NCI-H2227 (cell line): ENCODE results near the gene OMG.
"Not testable (repeated sequence)": the region's sequence is repeated elsewhere in the genome, so short reads cannot be mapped to it uniquely, and the experiment has no call there.

Experiments used
- DNase-seq: peaks from one replicate; lab custom pipeline; 2025; ENCODE audit not compliant: unreplicated experiment; lab: John Stamatoyannopoulos, UW

Gene OMG

DNA sequence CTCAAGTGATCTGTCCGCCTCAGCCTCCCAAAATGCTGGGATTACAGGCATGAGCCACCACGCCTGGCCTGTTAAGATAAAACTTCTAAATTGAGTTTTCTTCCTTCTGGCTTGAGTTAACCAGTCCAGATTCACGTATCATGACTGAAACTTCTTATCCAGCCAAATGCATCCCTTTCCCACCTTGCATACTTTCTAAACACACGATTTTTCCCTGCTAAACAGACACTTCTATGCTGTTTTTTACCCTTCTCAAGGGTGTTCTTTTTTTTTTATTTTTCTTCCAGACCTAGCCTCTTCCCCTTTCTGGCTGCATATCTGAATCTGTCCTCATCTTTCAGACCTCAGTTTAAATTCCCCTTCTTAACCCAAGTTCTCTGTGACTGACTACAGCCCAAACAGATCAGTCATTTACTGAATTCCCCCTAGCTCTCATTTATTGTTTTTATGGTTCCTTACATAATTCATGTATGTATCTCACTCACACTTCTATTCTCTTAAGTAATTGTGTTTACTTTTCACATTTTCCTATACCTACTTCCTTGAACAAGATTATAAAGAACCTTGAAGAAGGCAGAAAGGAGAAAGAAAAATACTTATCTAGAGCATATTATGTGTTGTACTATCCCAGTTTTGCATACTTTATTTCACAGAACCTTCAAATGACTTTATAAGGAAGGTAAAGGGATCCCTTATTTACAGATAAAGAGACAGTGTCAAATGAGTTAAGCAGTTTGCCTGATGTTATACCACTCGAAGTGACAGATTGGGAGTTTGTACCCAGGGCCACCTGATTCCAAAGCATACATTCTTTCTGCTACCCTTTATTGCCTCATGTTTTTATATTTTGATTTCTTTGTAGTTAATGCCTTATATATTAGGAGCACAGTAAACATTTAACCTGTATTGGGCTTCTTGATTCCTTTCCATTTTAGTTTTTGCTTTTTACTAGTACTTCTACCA, 11.6 kb upstream of the OMG start:
- DNase-seq = no peak

DNA sequence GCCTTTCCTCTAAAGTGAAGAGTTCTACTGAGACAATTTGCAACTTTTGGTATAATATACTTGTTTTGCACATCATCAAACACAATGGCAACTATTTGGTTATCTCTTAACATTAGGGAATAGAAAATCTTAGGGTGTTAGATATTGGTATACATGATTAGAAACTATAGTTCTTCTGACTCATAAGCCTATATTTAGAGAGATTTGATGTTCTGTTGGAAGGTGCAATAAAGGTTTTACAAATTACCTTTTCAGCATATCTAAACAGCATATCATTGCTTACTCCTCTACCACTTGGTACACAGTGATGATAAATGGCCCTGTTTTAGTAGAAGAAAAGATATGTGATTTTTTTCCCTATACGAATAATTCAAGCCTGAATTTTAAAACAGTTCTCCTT, 10.6 kb upstream of the OMG start:
- DNase-seq = no peak

DNA sequence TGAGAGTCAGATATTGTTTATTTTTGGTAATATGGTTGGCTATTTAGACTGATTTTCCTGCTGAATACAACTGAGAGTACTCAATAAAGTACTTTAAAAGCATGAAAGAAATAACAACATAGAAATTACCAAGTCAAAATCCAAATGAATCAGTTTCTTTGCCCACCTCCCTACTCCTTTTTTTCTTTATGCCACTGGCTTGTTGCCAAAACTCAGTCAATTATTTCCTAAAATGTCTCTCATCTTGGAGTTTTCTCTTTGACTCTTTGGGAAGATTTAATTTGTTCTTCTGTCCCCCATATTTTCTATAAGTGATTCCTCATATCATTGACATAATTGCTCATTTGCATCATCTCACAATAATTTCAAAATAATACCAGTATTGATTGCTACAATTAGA, 2.6 kb upstream of the OMG start:
- DNase-seq = no peak

DNA sequence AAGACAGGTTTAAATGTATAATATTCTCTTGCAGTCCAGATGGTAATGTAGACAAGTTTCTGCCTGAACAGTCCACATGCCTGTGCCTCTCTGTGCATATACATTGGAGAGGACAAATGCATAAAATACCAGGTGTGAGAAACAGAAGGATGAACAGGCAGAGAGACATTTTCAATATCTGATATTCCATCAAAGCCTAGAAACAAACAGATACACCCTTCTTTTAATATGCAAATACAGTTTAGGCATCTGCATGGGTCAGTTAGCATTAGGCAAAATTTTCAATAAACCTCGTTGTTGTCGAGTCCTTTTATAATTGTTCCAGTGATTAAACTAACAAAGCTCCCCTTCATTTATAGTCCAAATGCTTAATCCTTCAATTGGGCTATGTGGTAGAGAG, 897 bp downstream of the OMG start:
- DNase-seq = no peak

DNA sequence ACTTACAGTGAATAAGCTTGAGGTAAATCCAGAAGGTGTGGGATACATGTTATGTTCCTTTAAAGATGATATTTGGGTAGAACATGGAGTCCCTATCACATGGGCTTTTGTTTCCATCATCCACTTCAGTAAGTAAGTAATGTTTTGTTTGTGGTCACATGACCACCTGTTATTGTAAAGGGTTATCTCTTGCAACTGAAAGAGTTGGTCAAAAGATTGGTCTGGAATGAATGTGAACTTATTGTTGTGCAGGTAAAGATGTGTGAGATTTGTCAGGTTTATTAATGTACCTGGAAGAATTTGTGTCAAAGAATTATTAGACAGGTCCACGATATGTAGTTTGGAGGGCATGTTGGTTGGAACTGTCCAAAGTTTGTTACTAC, 1.6 kb downstream of the OMG start:
- DNase-seq = no peak

DNA sequence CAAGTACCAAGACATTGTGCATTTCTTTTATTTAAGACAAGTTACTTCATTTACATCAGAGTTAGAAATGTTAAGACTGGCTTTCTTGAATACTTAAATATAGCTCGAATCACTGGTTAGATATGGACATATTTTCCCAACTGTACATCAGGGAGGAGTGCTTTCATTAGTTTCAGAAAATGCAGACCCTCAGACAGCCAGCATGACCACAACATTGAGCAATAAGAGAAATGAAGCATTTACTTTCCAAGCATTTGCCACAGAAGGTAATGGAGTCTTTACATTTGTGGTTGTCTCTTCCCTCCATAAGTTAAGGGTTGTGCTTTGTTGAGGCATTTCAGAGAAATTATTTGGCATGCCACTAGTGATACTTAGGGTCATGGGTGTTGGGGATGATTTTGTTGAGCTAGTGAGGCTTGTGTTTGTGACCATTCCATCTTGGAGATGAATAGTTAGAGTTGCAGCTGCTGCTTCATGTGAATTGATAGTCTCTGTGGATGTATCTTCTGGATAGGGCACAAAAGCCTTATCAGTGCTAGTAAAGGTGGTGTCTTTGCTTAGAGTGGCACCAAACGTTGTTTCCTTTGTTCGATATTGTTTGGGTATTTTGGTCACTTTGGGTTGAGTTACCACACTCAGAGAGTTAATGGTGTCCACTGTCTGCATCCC, 2.1 kb downstream of the OMG start:
- no peak for DNase-seq

DNA sequence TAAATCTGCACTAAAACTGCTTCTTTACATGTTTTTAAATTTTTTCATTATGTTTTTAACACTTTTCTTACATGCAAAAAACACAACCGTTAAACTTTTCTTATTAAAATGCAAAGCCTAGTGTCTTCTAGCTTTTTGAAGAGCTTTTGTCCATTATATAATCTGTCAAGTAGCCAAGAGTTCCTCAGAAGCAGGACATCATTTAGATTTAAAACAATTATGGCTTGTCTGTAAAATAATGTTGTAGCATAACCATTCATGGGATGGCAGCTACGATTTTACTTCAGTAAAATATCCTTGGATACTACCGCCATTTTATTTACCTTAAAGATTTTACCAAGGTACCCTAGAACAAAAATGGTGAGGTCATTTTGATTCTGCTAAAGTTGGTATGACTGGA, 2.8 kb downstream of the OMG start:
- no peak for DNase-seq

DNA sequence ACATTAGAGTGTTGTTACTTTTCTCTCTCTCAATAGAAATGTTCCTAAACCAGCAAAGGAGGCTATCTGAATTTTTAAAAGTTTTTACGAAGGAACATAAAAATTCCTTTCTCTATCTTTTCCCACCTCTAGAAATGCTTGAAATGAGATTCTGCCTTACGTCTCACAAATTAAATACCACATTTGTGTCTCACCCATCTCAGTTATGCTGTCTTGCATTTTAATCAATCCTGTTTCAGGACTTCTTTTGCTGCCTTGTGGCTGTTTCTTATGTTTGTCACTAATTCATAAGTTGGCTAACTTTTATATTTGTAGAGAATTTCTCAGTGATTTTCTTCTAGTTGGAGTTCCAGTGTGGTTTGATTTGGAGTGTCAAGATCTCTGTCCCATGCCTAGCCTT, 3.5 kb downstream of the OMG start:
- DNase-seq = no peak

DNA sequence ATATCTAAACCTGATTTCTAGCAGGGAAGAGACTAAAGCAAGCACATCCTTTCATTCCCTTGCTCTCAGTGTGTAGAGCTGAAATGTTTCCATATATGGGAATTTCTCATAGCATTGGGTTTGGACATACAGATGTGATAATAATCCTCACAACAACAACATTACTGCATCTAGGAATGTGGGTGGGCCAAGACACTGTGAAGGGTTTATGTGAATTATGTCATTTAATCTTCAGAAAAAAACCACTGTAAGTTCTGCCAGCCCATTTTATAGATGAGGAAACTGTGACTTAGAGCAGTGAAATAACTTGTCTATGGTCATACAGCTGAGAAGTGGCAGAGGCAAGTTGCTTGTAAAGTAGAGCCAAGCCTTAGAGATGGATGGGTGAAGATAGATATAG, 5.2 kb downstream of the OMG start:
- DNase-seq = no peak

DNA sequence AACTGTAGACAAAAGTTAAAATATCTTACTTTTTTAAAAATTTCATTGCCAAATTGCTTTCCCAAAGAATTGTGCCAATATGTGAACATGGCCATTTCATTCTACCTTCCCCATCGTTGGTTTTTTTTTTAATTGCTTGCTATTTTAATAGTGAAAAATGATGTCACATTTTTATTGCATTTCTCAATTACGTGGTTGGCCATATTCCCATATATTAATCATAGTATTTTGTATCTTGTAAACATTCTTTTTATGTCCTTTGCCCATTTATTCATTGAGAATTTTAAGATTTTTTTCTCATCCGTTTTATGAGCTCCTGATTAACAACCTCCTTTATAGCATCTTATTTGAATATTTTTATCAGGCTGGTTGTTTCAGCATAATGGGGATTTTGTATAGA, 7.2 kb downstream of the OMG start:
- no peak for DNase-seq

DNA sequence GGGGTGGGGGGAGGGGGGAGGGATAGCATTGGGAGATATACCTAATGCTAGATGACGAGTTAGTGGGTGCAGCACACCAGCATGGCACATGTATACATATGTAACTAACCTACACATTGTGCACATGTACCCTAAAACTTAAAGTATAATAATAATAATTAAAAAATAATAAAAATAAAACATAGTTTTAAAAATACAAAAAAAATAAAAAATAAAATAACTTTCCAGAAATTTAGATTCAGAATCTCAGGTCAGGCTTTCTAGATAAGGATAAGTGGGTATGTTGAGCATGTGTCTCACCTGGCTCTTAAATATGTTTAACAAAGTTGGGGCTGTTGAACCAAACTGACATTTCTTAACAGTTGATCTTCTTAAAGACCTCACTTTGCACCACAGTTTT, 9.1 kb downstream of the OMG start:
- DNase-seq = not testable (repeated sequence)

DNA sequence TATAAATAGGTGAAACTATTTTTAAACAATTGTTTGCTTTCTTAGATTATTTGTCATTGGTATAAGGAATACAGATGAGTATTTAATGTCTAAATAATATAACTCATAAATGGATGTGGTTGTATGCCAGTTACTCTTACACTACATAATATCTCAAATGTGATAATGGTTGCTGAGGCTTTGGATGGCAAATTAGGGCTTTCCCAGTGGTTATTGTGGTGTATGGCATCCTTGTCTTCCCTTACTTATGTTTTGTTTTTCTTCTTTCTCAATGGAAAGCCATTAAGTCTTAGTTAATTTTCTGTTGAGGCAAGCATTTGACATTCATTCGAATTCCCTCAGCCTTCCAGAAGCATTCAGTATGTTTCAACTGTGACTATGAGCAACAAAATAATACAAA, 10.5 kb downstream of the OMG start:
- DNase-seq = no peak

DNA sequence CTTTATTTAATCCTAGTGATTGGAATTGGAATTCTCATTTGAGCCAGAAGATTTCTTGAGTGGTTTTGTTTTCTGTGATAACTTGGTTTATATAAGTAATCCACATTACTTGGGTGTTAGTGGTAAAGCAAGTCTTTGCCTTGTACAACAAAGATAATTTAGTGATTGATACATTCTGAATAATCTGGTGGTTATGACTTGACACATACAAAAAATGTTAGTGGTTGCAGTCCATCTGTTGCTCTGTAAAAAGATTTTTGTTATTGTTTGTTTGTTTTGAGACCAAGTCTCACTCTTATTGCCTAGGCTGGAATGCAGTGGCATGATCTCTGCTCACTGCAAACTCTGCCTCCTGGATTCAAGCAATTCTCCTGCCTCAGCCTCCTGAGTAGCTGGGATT, 13.2 kb downstream of the OMG start:
- no peak for DNase-seq

DNA sequence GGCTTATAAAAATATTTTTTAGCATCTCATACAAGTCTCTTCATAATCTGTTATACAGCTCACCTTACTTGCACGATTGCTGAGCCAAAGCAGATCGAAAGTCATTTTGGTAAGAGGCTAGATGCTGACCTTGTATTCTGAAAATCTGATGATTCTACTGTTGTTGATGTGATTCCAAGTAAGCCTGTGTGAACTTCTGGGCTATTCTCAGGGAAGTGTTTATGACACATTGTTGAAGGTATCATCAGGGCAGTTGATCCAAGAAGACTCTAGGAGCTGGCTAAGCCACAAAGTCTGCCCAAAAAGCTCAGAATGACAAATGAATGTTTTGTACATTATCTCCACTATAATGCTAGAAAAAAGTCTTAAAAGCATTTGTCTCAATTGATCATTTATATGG, 16.0 kb downstream of the OMG start:
- no peak for DNase-seq

DNA sequence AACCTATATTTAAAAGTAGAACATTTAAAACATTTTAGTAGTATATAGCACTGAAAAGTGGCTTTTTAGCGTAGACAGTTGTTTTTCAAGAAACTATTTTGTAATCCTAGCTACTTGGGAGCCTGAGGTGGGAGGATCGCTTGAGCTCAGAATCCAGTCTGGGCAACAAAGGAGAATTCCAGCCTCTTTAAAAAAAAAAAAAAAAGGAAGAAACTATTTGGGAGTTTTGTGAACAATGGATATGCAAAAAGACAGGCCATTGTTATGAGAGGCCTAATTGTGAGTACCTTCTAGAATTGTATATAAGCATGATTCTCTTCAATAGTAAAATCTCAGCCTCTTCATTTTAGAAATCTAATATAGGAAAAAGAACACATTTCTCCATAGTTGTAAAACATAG, 17.6 kb downstream of the OMG start:
- DNase-seq = no peak

DNA sequence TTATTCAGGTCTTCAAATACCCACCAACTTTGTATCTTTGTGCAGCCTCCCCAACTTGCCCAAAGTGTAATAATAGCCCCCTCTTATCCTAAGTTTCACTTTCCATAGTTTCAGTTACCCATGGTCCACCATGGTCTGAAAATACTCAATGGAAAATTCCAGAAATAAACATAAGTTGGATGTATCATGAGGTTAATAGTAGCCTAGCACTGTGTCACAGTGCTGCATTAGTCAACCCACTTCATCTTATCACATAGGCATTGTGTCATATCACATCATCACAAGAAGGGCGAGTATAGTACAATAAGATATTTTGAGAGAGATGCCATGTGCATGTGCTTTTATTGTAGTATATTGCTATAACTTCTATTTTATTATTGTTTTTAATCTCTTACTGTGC, 21.9 kb downstream of the OMG start:
- DNase-seq = no peak

DNA sequence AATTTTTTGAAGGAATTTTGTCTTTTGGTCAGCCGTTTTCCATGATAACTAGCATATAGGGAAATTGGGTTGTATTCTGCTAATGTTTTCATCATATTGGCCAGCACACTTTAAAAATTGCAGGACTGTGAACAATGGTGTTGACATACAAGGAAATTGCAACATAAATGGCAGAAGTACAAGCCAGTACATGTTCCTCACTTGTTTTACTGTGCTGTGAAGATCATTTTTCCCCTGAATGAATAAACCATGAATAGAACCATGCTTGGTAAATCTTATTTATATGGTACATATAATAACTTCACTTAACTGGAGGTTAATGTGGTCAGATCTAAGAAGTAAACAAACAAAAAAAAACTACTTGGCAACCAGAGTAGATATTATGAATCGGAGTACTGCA, 22.8 kb downstream of the OMG start:
- no peak for DNase-seq

DNA sequence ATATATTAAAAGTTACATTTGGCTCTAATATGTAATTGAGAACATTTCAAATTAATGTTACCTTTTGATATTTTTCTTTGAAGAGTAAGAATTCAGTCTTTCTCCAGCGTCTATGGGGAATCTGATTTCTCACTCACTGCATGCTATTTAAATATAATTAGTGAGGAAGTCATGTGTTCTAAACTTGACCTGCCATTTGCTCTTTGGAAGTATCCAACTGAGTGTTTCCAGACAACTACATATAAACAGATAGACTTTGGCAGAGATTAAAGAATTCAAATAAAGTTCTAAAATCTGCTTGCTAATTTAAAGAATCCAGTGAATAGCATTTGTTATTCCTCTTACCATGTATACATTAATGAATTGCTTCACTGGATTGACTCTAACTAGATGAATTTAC, 23.5 kb downstream of the OMG start:
- DNase-seq = no peak

DNA sequence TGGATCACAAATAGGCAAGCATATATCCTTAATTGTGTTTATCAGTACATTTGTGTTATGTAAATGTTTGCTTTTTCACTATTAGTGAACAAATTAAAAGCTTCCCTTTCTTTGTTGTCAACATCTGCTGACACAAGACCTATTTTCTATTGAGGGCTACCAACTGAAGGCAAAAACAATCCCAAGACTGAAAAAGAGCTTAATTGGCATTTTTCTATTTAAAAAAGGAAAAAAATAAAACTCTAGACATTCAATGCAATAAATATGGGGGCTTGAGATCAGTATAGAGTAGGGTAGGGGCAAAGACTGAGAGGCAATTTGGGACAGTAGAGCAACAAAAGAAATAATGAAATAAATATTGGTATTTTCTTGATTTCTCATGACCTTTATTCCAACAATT, 24.2 kb downstream of the OMG start:
- DNase-seq = no peak

DNA sequence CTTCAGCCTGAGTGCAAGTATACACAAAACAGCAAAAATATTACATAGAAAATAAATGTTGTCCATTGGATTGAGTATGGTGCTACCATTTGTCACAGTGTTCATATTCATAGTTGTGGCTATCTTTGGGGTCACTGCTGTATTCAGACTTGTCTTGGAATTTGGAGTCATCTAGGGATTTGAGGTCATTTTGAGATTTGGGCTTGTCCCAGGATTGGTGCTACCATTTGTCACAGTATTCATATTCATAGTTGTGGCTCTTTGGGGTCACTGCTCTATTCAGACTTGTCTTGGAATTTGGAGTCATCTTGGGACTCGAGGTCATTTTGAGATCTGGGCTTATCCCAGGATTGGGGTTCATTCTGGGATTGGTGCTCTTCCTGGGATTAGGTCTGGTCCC, 24.8 kb downstream of the OMG start:
- no peak for DNase-seq

DNA sequence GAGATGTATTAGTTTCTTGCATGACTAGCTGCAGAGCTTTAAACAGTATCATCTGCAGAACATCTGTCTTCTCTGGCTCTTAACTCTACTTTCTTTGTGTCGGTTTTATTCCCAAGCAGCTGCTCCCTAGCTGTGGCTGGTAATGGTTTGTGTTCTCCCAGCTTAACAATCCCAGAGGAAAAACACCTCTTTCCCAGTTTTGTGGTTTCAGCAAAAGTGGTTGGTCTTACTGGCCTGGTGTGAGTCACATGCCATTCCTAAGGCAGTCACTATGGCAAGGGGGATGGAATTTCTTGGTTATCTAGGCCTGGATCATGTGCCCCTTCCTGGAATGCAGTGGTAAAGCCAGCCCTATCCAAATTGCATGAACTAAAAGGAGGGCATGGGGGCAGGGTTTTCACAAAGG, 27.5 kb downstream of the OMG start:
- no peak for DNase-seq

DNA sequence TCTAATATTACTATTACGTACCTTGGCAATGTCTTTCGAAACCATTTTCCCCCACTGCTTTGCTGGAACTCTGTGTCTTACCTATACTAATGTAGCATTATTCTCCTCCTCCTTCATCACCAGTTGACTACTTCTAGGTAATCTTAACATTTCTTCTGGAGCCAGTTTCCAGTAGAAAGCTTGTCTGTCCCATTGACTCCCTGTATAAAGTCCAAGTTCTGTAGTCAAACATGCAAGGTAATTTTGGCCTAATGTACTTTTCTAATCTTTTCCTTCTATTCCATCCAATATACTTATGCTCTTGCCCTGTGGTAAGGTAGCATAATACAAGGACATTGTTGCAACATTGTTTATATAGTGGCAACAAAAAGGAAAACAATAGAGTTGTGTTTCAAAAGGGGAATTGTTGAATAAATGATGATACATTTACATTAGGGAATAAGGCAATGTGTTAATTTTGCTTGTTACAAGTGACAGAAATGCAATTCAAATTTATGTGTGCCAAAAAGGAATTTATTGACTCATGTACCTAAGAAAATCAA, 27.9 kb downstream of the OMG start:
- no peak for DNase-seq
